NT2/D1 (cell line): ENCODE data around the gene TRIM33.

Experiments used
- SUZ12 ChIP-seq: IDR thresholded peaks from 2 replicates; pipeline ENCODE4 v1.6.1; 2011; ENCODE audit not compliant: insufficient read length, insufficient read depth; ENCODE audit errors: extremely low read depth
- YY1 ChIP-seq: IDR thresholded peaks from 2 replicates; pipeline ENCODE4 v1.6.1; 2011; ENCODE audit not compliant: insufficient read length, insufficient read depth
- ZNF274 ChIP-seq: IDR thresholded peaks from 2 replicates; pipeline ENCODE4 v1.6.1; 2011; ENCODE audit warnings: mild to moderate bottlenecking, low read depth, low read length

GRCh38 chr1:114352797-114353196, 158.2 kb downstream of the TRIM33 start:
- TF ChIP-seq SUZ12 (no peak), YY1 (no peak), ZNF274 (no peak)
